ENCODE data around the gene MAMDC2.

MAMDC2 gene

DNA sequence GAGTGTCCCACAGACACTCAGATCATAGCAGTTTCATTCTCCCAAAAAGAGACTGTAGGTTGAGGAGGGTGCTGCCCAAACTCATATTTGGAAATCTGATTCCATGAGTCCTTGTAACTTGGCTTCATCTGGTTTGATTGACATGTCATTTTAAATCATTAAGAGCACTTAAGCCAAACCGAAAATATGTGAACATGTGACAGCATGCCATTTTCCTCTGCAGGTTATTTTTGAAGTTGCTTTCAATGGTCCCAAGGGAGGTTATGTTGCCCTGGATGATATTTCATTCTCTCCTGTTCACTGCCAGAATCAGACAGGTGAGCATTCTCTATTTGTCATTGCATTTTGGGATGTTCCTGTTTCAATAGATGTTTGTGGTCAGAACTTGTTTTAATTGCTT lies 87.6 kb downstream of the MAMDC2 start:
- H3K4me3 ChIP-seq (replicated peaks in 1 of 2; ENCODE audit: low read depth in 2 of 2, low read length in 2 of 2), result no peak overlapping the region
- TF ChIP-seq CTCF (IDR thresholded peaks at IDR 0.05; ENCODE audit: low read depth, low read length), result no peak
- DNase-seq (ENCODE audit: low read depth in 2 of 2), result no peak

GRCh38 chr9:70133253-70134208 lies 89.9 kb downstream of the MAMDC2 start:
- no peak overlapping the region for H3K4me3 ChIP-seq (replicated peaks in 1 of 2; ENCODE audit: low read depth in 2 of 2, low read length in 2 of 2)
- peak in 1 of 2 donors; percentile 27 for DNase-seq (ENCODE audit: low read depth in 2 of 2)
- TF ChIP-seq CTCF (IDR thresholded peaks at IDR 0.05; ENCODE audit: low read depth, low read length), result no peak

DNA sequence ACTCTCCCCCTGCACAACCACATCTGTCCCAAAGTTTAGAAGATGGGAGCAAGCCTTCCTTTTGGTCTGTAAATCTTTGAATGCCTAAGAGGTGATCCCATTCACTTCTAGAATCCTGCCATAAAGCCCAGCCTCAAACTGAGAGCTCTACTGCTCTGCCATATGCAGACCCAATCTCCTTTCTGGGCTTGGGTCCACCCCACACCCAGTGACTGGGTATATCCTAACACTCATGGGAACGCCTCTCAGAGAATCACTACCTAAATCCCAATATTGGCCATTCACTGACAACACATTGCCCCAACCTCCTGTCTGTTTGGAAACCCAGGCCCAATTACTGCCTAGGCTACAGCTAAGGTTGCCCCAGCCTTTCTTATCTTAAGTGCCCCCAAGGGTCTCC lies 90.7 kb downstream of the MAMDC2 start:
- H3K4me3 ChIP-seq (replicated peaks in 1 of 2; ENCODE audit: low read depth in 2 of 2, low read length in 2 of 2), result no peak overlapping the region
- DNase-seq (ENCODE audit: low read depth in 2 of 2), result no peak
- TF ChIP-seq CTCF (IDR thresholded peaks at IDR 0.05; ENCODE audit: low read depth, low read length), result no peak

DNA sequence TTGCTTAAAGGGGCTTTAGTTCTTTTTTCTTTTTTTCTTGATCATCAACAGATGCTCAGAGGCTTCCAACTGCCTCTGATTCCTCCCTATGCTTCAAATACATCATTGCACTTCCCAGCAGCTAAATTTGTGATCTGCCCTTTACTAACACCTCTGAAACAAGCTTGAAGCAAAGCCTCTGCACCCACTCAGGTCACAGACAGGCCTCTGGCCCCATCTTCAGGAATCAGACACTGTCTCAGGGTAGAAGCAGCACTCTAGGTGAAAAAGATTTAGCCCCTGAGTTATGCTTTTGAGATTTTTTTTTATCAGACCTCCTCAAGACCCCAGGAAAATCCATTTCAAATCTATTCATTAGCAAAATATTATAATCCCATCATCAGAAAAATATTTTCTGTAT lies 91.5 kb downstream of the MAMDC2 start:
- peak in 1 of 2 donors; percentile 18 for DNase-seq (ENCODE audit: low read depth in 2 of 2)
- no peak overlapping the region for H3K4me3 ChIP-seq (replicated peaks in 1 of 2; ENCODE audit: low read depth in 2 of 2, low read length in 2 of 2)
- no peak for TF ChIP-seq CTCF (IDR thresholded peaks at IDR 0.05; ENCODE audit: low read depth, low read length)

- no peak for TF ChIP-seq CTCF (IDR thresholded peaks at IDR 0.05; ENCODE audit: low read depth, low read length)
- peak; percentile 44 to 60 for DNase-seq (ENCODE audit: low read depth in 2 of 2)
- no peak overlapping the region for H3K4me3 ChIP-seq (replicated peaks in 1 of 2; ENCODE audit: low read depth in 2 of 2, low read length in 2 of 2)
Observed at GRCh38 chr9:70136632-70137031, 93.0 kb downstream of the MAMDC2 start.

DNA sequence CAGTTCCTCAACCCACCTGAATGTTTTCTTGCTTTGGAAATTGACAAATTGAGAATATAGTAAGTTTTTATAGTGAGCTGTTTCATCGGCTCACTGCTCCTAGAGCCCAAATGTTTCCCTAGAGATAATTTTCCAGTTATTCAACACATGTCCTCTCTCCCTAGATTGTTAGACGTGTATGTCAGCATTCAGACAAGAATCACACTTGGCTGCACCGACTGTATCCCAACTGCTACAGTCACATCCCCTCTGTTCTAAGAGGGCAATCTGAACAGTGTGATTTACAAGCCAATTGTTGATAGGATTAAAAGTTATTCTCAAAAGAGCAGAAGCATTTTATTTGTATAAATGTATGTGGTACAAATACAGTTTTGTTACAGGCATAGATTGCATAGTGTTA lies 93.9 kb downstream of the MAMDC2 start:
- peak in 1 of 2 donors; percentile 45 for DNase-seq (ENCODE audit: low read depth in 2 of 2)
- TF ChIP-seq CTCF (IDR thresholded peaks at IDR 0.05; ENCODE audit: low read depth, low read length), result no peak
- H3K4me3 ChIP-seq (replicated peaks in 1 of 2; ENCODE audit: low read depth in 2 of 2, low read length in 2 of 2), result no peak overlapping the region
